RPMI7951 (cell line): ENCODE data around the gene ATRIP. TPM values are rescaled to one million over a fixed set of nuclear protein-coding genes. Genes with fewer than 3 reads are reported as not detected.

Experiments
- DNase-seq: peaks from one replicate; pipeline ENCODE4 v3.0.0-alpha.2; 2012; ENCODE audit warnings: low read depth
- total RNA-seq: library from RNA; depleted of rRNA; stranded (reverse); fragments of >200 nt; shearing (Covaris generic); gene quantifications from 2 replicates; pipeline ENCODE4 v1.2.3, GENCODE V29; 2014

Gene ATRIP
- total RNA-seq, 1 experiment from 2014 or later: 14.3 TPM

- no peak for DNase-seq
These were observed 23.2 kb upstream of the ATRIP start for GRCh38 chr3:48423241-48423882.

GRCh38 chr3:48423883-48424695, 22.4 kb upstream of the ATRIP start:
- DNase-seq: no peak

GRCh38 chr3:48425281-48425812, 21.2 kb upstream of the ATRIP start:
- DNase-seq: no peak

DNA sequence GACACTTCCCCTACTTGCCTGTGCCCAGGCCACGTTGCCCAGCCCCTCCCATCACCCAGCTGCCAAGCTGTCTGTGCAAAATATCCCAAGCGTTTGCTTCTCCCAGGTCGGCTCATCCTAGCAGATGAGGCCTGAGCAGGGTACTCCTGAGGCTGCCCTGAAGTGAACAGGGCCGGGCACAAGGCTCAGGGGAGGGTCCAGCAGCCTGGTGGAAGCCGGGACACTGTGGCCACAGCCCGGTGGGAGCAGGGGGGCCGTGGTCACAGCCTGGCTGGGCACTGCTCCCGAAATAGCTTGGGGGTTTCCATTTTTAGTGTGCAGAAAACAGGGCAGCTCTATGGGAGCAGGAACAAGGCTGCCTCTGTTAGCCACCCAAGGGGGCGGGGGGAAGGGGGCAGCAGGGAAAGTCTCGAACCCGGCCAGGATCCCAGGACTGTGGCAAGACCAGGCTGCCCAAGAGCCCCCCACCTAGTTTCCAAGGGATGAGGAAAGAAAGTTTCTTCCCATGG, 20.1 kb upstream of the ATRIP start:
- peak; percentile 24 for DNase-seq

GRCh38 chr3:48426944-48427629, 19.4 kb upstream of the ATRIP start:
- peak; percentile 26 for DNase-seq

- DNase-seq: no peak
These were observed 18.9 kb upstream of the ATRIP start for GRCh38 chr3:48427630-48427962.

DNA sequence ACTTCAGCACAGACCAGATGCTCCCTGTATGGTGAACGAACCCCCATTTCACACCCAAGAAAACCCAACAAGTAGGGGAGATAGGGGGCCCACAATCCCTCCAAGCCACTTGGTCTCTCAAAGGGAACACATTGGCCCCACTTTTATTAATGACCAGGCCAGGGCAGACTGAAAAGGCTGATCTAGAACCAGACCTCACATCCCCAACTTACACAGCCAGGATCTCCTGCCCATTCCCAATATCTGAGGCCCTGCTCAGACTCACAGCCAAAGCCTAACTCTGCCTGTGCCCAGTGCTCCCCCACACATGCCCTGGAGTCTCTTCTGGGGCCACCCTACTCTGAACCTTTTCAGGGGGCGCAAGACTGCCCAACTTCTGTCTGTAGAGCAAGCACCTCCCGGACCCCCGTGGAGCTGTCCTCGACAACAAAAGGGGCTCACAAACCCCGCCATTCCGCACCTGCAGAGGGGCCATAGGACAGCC, 18.4 kb upstream of the ATRIP start:
- DNase-seq: no peak

GRCh38 chr3:48428572-48429316, 17.8 kb upstream of the ATRIP start:
- DNase-seq: no peak

GRCh38 chr3:48429317-48429959, 17.1 kb upstream of the ATRIP start:
- peak; percentile 50 for DNase-seq

- DNase-seq: peak; percentile 26
These were observed 16.4 kb upstream of the ATRIP start, which contains the start of gene PLXNB1 for GRCh38 chr3:48429960-48430707. Gene PLXNB1 (minus strand): TSS chr3:48430086. CDS start chr3:48424611, 5,475 bp downstream.

GRCh38 chr3:48430708-48431101, 15.8 kb upstream of the ATRIP start:
- DNase-seq: no peak

GRCh38 chr3:48431224-48432029, 15.1 kb upstream of the ATRIP start:
- no peak for DNase-seq

GRCh38 chr3:48432411-48433371, 13.8 kb upstream of the ATRIP start:
- DNase-seq: no peak

- DNase-seq: peak; percentile 26
These were observed 12.9 kb upstream of the ATRIP start for GRCh38 chr3:48433472-48434118.

- DNase-seq: no peak
These were observed 11.8 kb upstream of the ATRIP start for GRCh38 chr3:48434591-48435222.

- DNase-seq: no peak
These were observed 11.3 kb upstream of the ATRIP start for GRCh38 chr3:48435223-48435595.
